HEK293 (cell line): ENCODE results near the gene RGR.

Experiments used
- HOXA7 ChIP-seq: sonication (generic); formaldehyde crosslinking; IDR thresholded peaks from 2 replicates; pipeline ENCODE4 v1.8.1; 2022; ENCODE audit warnings: missing genetic modification reagents, borderline replicate concordance
- ZNF341 ChIP-seq: fragments of 450-650 bp; formaldehyde crosslinking; IDR thresholded peaks from 2 replicates; pipeline ENCODE4; 2016; ENCODE audit warnings: low read depth, missing biosample characterization, missing genetic modification characterization

DNA sequence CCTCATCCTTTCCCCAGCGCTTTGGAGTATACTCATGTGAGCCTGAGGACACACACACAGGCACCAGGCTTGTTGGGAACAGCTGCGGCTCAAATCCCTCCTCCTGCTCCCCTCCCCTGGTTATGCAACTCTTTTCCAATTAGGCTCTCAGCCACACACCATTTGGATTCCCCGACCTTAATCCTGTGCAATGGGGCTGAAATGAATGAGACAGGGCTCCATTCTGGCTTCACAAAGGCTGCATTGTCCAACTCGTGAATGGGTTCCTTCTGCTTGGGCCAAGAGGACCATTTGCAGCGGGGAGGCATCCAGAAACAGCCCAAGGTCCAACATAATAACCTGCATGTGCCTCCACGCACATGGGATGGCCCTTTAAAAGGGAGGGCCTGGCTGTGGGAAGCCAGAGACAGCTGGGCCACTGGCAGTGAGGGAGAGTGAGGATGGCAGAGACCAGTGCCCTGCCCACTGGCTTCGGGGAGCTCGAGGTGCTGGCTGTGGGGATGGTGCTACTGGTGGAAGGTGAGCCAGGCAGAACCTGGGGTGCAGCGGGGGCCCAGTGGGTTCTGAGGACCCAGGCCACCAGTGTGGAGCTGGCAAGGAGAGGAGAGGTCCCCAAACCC is at the start of gene RGR:
- TF ChIP-seq HOXA7 (no peak), ZNF341 (tag by site-specific recombination) (no peak)
